GM08714 (cell line): Measurements from ENCODE around the gene ARL16.

Experiments
- H3K4me3 ChIP-seq: fragments of 200-500 bp; sonication (Bioruptor generic); 2 replicates; pipeline ENCODE4 v1.5.1; 2014; ENCODE audit warnings: mild to moderate bottlenecking, low read length, inconsistent platforms
- ZNF274 ChIP-seq: IDR thresholded peaks from 2 replicates; pipeline ENCODE4 v1.6.1; 2012; ENCODE audit warnings: mild to moderate bottlenecking, low read depth, low read length

Gene ARL16, protein sequence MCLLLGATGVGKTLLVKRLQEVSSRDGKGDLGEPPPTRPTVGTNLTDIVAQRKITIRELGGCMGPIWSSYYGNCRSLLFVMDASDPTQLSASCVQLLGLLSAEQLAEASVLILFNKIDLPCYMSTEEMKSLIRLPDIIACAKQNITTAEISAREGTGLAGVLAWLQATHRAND

DNA sequence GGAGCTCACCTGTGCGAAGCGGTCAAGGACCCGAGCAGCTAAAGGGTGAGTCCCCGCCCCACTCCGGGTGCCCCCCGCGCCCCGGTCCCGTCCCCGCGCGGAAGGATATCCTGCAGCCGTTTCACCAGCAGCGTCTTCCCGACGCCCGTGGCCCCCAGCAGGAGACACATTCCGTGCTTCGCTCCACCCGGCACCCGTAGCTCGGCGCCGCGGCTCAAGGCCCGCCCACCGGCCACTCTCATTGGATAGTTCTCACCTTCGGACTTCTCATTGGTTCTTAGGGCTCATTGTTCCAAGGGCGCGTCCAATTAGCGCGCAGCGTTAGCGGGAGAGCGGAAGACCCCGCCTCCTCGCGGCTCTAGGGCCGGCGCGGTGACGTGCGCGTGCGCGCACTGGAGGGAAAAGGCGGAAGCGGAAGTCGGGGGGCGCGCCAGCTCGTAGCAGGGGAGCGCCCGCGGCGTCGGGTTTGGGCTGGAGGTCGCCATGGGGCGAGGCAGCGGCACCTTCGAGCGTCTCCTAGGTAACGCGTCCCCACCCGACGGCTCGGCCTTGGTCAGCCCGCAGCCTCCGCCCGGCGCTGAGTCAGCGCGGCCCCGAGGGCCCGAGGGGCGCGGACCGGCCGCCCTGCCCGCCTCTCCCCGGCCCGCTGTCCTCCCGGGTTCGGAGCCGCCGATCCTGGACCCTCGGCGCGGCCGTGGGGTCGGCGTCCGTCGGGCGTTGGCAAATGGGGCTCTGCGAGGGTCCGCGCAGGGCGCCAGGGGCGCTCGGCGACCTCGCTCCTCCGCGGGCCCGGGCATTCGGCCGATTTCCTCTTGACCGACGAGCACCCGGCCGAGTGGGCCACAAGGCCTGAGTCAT is at the start of gene ARL16, which contains the start of gene HGS:
Gene ARL16 (minus strand): TSS at position 214 of the 858 bp plus-strand sequence. CDS start 44 bp downstream, at position 170.
Gene HGS (plus strand): TSS at position 428 of the 858 bp plus-strand sequence. CDS start 56 bp downstream, at position 484.
- TF ChIP-seq ZNF274, result no peak
- H3K4me3 ChIP-seq, result peak within 1 kb of the TSS; percentile 82

DNA sequence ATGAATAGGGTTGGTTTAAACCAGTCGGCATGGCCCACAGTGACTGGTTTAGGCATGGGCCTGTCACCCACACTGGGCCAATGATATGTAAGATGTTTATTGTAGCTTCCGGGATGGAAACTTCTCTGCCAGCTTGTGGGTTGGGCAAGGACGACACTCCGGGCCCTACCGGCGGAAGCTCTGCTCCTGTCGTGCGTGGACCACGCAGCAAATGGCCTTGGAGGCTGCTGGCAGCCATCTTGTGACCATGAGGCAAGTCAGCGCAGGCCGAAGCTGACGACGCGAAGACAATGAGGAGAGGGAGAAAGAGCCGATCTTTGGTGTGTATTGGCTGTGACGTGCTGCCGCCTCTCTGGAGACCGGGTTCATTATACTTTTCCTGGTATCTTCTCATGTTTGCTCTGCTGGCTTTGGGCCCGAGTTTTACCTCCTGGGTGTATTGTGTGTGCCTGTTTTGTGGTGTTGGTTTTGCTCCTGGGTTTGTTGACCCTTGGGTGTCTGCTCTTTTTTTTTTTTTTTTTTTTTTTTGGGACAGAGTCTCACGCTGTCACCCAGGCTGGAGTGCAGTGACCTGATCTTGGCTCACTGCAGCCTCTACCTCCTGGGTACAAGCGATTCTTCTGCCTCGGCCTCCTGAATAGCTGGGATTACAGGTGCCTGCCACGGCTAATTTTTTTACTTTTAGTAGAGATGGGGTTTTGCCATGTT is 43.9 kb upstream of the ARL16 start:
- H3K4me3 ChIP-seq, result no peak overlapping the region
- no peak for TF ChIP-seq ZNF274

DNA sequence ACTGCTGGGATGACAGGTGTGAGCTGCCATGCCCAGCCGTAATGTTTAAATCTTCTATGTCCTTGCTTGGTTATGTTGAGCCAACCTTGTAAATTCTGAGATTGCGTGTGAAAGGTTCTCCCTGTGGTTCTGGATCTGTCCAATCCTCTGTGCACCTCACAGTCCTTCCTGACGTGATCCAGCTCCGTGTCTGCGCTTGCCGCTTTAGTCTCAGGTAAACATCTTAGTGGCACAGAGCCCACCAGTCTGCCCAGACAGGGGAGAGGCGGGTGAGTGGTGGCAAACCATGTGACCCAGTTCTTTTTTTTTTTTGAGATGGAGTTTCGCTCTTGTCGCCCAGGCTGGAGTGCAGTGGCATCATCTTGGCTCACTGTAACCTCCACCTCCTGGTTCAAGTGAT is 42.4 kb upstream of the ARL16 start:
- no peak for TF ChIP-seq ZNF274
- H3K4me3 ChIP-seq, result no peak overlapping the region

DNA sequence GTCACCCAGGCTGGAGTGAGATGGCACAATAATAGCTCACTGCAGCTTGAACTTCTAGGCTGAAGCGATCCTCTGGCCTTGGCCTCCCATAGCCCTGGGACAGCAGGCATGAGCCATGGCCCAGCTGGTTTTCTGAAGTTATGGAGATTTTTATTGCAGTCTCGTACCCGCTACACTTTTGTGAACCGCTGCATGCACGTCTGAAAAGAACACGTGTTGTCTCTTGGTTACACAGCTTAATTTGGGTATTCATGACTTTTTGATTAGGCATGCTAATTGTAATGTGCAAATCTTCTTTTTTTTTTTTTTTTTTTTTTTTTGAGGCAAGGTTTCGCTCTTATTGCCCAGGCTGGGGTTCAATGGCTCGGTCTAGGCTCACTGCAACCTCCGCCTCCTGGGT is 41.8 kb upstream of the ARL16 start:
- no peak for TF ChIP-seq ZNF274
- no peak overlapping the region for H3K4me3 ChIP-seq

DNA sequence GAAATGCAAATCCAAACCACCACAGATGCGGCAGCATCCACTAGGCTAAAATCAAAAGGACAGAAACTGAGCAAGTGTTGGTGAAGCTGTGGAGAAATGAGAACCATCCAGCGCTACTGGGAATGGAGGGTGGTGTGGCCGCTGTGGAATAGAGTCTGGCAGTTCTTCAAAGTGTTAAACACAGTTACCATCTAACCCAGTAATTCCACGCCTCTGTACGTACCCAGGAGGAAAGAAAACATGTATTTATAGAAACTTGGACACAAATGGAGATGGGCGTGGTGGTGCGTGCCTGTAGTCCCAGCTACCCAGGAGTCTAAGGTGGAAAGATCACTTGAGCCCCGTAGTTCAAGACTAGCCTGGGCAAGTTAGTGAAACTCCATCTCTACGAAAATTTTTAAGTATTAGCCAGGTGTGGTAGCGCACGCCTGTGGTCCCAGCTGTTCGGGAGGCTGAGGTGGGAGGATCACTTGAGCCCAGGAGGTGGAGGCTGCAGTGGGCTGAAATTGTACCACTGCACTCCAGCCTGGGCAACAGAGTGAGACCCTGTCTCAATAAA is 40.1 kb upstream of the ARL16 start:
- H3K4me3 ChIP-seq, result no peak overlapping the region
- no peak for TF ChIP-seq ZNF274

DNA sequence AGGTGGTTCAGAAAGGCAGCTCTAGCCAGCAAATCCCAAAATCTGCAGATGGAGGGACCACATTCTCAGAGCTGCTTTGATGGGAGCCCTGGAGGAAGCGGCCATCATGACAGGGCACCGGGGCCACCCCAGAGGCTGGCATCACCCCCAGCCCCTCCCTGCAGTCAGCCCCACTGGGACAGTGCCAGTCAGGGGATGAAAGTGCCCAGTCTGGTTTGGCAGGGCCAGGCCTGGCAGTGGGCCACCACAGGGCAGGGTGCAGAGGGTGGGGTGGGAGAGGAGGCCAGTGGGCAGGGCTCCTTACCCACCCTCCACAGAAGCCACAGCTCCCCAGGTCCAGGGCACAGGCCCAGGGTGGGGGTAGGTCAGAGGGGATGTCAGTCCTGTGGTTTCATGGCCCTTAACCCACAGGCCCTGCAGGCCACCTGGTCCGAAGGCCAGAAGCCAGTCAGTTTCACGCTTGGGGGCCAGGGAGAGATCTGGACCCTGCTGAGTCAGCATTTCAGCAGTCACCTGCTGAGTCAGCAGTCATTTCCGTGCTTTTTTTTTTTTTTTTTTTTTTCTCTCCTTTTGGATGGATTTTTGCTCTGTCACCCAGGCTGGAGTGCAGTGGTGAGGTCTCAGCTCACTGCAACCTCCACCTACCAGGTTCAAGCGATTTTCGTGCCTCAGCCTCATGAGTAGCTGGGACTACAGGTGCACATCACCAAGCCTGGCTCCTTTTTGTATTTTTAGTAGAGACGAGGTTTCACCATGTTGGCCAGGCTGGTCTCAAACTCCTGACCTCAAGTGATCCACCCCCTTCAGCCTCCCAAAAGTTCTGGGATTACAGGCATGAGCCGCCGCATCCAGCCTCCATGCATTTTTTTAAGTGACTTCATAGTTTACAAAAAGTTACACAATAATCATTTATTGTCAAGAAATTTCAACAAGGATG is 38.9 kb upstream of the ARL16 start:
- H3K4me3 ChIP-seq, result no peak overlapping the region
- TF ChIP-seq ZNF274, result no peak

DNA sequence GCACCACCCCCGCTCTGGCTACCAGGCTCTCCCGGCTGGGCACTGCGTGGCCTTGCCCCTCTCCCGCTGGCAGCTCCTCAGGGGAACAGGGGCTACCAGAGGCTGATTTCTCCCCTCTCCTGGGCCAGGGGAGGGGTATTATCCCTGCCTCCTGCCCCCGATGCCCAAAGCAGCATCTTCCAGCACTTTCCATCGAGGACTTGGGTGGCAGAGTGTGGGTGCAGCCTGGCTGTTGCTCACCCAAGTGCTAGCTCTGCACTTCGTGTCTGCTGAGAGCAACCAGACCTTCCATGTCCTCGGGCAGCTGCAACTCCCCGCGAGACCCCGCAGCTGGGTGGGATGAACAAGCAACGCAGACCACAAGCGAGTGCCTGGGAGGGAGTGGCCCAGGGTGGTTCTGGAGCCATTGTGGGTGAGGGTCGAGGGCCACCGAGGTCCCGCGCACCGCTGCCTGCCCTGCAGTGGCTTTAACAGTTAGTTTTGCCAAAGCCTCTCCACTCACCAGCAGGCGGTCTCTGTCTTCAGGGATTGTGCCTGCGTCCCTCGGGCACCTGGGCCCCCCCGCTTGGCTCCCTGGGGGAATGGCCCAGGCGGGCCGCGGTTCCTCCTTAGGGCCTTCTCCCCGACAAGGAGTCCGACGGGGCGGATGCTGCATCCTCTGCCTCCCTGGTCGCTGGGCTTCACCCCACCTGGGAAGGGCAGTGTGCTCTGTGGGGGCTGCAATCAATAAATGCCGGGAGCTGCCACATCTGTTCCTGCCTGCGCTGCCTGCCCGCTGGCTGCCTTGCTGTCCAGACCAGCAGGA is 36.9 kb upstream of the ARL16 start:
- TF ChIP-seq ZNF274, result no peak

DNA sequence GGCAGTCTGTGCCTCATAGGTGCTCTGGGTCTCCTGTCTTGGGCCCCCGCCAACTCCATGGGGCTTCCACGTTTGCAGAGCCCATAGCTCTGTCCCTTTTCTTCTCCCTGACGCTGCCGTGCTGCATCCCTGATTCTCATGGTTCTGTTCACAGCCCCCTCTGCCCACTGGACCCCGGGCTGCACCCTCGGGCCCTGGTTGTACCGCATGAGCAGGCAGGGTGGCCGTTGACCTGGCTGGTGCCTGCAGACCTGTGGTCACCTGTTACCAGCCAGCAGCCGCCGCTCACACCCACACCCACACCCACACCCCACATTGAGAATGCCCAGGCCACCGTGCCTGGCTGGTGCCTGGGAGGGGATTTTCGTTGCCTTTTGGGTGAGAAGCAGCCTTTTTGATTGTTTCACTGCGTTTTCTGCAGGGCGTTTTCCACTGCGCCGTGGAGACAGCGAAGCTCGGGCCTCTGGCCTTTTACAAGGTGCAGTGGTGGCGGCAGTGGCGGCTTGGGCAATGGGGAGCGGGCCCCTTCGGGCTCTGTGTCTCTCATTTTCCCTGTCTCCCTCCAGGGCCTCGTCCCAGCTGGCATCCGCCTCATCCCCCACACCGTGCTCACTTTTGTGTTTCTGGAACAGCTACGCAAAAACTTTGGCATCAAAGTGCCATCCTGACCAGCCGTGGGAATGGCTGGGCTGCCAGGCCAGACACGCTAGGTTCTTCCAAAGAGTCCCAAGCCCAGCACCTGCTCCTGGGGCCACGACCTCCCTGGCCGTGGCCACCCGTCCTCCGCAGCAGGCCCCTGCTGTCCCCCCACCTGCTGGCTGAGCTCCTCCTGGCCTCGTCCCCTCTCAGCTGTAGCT is 36.0 kb upstream of the ARL16 start:
- no peak overlapping the region for H3K4me3 ChIP-seq
- TF ChIP-seq ZNF274, result no peak

More for the DNA sequence above, 36.9 kb upstream of the ARL16 start:
- H3K4me3 ChIP-seq, result no peak overlapping the region

DNA sequence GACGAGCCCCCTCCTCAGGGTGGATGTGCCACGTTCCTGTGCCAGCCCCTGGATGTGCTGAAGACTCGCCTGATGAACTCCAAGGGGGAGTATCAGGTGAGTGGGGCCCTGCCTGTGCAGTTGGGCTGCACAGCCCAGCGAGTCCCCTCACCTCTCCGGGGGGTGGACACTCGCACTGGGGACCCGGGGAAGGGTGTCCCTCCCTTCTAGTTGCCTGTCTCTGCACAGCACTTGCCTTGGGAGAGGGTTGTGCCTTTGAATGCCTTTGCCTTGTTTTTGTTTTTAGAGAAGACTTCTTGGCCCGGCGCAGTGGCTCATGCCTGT is 34.1 kb upstream of the ARL16 start:
- TF ChIP-seq ZNF274, result no peak
- H3K4me3 ChIP-seq, result no peak overlapping the region

DNA sequence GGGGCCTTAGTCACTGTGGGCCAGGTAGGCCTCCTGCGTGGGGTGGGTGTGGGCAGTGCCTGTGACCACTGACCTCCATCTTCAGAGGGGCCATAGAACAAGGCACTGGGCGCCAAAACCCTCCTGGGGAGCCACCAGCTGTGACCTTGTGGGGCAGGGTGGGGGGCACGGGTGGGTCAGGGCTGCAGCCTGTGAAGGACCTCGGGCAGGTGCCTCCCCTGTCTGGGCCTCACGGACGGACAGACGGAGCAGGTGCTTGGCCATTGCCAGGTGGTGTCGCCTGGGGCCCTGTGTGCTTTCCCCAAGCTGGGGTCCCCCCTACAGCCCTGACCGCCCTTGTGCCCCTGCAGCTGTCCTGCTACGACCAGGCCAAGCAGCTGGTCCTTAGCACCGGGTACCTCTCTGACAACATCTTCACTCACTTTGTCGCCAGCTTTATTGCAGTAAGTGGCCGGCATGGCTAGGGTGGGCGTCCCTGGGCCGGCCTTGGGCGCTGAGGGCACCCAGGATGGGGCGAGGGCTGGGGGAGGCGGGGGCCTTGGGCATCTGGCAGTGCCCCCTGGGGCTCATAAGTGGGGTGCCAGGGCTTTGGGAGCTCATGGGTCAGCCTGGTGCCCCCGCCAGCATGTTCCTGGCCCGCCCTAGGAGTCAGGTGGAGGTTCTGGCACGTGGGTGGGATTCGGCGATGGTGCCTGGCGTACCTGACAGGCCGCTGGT is 33.6 kb upstream of the ARL16 start:
- TF ChIP-seq ZNF274, result no peak
- no peak overlapping the region for H3K4me3 ChIP-seq

DNA sequence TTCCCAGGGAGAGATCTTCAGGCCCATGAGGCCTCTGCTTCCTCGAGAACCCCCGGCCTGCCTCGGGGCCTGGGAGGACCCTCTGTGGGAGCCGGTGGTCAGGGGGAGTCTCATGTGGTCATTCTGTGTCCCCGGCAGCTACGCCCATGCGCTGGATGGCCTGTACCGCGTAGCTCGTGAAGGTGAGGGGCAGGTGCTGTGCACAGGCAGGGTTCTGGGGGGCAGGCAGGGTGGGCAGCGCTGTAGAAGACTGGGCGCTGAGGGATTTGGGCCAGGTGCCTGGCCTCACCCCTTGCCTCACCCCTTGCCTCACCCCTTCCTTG is 33.0 kb upstream of the ARL16 start:
- H3K4me3 ChIP-seq, result no peak overlapping the region
- no peak for TF ChIP-seq ZNF274
